ENCODE data around the gene RPL10.

DNA sequence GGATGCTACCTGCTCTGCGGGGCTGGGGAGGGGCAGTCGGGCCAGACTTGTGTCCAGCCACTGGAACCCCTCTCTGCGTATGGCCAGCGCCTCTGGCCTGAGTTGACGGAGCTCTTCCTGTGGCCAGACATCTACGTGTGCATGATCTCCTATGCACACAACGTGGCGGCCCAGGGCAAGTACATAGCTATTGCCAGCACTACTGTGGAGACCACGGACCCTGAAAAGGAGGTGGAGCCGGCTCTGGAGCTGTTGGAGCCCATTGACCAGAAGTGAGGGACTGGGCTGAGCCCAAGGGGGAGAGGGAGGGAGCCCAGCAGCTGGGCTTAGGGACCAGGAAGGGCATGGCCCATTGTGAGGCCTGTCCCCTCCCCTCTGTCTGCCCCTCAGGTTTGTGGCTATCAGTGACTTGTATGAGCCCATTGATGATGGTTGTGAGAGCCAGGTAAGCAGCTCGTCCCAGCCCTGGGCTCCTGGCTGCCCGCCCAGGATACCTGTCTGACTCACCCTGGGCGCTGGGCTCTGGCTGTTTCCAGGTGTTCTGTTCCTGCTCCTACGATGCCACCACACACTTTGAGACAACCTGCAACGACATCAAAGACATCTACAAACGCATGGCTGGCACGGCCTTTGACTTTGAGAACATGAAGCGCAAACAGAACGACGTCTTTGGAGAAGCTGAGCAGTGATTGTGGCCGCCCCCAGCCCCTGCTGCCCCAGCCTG, 44.0 kb downstream of the RPL10 start:
- no peak for TF ChIP-seq POLR2A (IDR thresholded peaks at IDR 0.05)
- TF ChIP-seq, protein P1, sequence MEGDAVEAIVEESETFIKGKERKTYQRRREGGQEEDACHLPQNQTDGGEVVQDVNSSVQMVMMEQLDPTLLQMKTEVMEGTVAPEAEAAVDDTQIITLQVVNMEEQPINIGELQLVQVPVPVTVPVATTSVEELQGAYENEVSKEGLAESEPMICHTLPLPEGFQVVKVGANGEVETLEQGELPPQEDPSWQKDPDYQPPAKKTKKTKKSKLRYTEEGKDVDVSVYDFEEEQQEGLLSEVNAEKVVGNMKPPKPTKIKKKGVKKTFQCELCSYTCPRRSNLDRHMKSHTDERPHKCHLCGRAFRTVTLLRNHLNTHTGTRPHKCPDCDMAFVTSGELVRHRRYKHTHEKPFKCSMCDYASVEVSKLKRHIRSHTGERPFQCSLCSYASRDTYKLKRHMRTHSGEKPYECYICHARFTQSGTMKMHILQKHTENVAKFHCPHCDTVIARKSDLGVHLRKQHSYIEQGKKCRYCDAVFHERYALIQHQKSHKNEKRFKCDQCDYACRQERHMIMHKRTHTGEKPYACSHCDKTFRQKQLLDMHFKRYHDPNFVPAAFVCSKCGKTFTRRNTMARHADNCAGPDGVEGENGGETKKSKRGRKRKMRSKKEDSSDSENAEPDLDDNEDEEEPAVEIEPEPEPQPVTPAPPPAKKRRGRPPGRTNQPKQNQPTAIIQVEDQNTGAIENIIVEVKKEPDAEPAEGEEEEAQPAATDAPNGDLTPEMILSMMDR (IDR thresholded peaks at IDR 0.05) = no peak
